Spleen (tissue), 11 donors: Measurements from ENCODE around the gene MXD3. TPM values are rescaled to one million over a fixed set of nuclear protein-coding genes. Genes with fewer than 3 reads are reported as not detected.
A peak's percentile ranks its signal among the peaks of the same experiment; 100 is the strongest.

Experiments used
- DNase-seq: peaks from one replicate; pipeline ENCODE4 v3.0.0-alpha.2; 2020
- H3K27ac ChIP-seq, 8 donors: fragments of 200-600 bp; sonication (generic) in 7 of 8; 1 replicate in 4 of 8; 2 replicates in 4 of 8; pipeline versions ENCODE4 v1.5.0 to v1.8.0; 2016 to 2021; ENCODE audit warnings: inconsistent platforms in 4 of 8, mild to moderate bottlenecking in 4 of 8, moderate library complexity in 1 of 8
- H3K27me3 ChIP-seq, 7 donors: fragments of 200-600 bp; sonication (generic) in 6 of 7; replicated peaks in 1 of 7; 1 replicate in 4 of 7; 2 replicates in 3 of 7; pipeline versions ENCODE4 v1.5.0 to v1.8.0; 2016 to 2021; ENCODE audit warnings: inconsistent platforms in 3 of 7, mild to moderate bottlenecking in 1 of 7
- H3K36me3 ChIP-seq, 6 donors: fragments of 200-600 bp; sonication (generic) in 5 of 6; 1 replicate in 4 of 6; 2 replicates in 2 of 6; pipeline versions ENCODE4 v1.5.0 to v1.8.0; 2016 to 2021; ENCODE audit warnings: inconsistent platforms in 2 of 6
- H3K4me1 ChIP-seq, 6 donors: fragments of 200-600 bp; sonication (generic) in 5 of 6; 1 replicate in 3 of 6; 2 replicates in 3 of 6; pipeline versions ENCODE4 v1.5.0 to v1.8.0; 2016 to 2021; ENCODE audit warnings: inconsistent platforms in 3 of 6
- H3K4me3 ChIP-seq, 8 donors: fragments of 200-600 bp; sonication (generic) in 7 of 8; 1 replicate in 4 of 8; 2 replicates in 4 of 8; pipeline versions ENCODE4 v1.5.0 to v1.8.0; 2016 to 2021; ENCODE audit warnings: inconsistent platforms in 4 of 8, mild to moderate bottlenecking in 4 of 8, moderate library complexity in 2 of 8
- H3K9me3 ChIP-seq, 8 donors: fragments of 200-600 bp; sonication (generic) in 7 of 8; 1 replicate in 4 of 8; 2 replicates in 4 of 8; pipeline versions ENCODE4 v1.5.0 to v1.8.0; 2016 to 2021; ENCODE audit warnings: inconsistent platforms in 4 of 8
- CTCF ChIP-seq, 11 experiments: fragments of 200-600 bp in 7 of 11; fragments of 450-650 bp in 4 of 11; sonication (generic) in 4 of 11; IDR thresholded peaks in 8 of 11; conservative IDR thresholded peaks in 3 of 11; 1 replicate in 7 of 11; 2 replicates in 4 of 11; pipeline versions ENCODE4 v1.4.0 to v1.8.0; 2016 to 2021; ENCODE audit warnings: antibody characterized with exemption in 11 of 11, inconsistent platforms in 4 of 11, mild to moderate bottlenecking in 1 of 11
- POLR2A ChIP-seq, 3 donors: fragments of 450-650 bp; IDR thresholded peaks; one replicate each; pipeline ENCODE4 v1.5.1; 2017; ENCODE audit warnings: antibody characterized with exemption in 3 of 3, mild to moderate bottlenecking in 1 of 3
- POLR2AphosphoS5 ChIP-seq, 3 donors: sonication (generic); formaldehyde crosslinking; IDR thresholded peaks; one replicate each; pipeline ENCODE4 v1.5.1; 2017; ENCODE audit warnings: antibody characterized with exemption in 3 of 3
- WGBS, 5 donors: extraction: QIAGEN DNeasy Blood & Tissue Kit in 3 of 5; methylation state at CpG; one replicate each; pipeline versions ENCODE4 v1.1.5 to v1.1.7; 2013 to 2018; 5-methylcytosine and 5-hydroxymethylcytosine counted together
- intact Hi-C: fragments of 100-400 bp; cut with DNase I; formaldehyde crosslinking; loops from one replicate; pipeline ENCODE4 v1.15.0; 2023; ENCODE audit warnings: low total_unique reads
- polyA plus RNA-seq, 3 donors: library from polyadenylated mRNA; stranded (reverse); fragments of 200-250 nt; gene quantifications; one replicate each; pipeline ENCODE4 v1.2.1, GENCODE V29; 2013
- total RNA-seq, 7 donors: library from RNA; depleted of rRNA in 3 of 7; stranded (reverse); fragments of >200 nt in 3 of 7; fragmentation: NEBNext Ultra II Directional in 4 of 7; extraction: Animal tissue kit (Norgen Biotek cat#: 25700) in 4 of 7; gene quantifications; one replicate each; pipeline versions ENCODE4 v1.1.0 to v1.2.1, GENCODE V29; 2016 to 2021
- donor health status: healthy with polysubstance abuse.
- donor health status: DM: no; HTN: no; CAD: no; lungs with moderate emphysema.
- donor health status: DM: no; HTN: no; CAD: no.
- donor health status: Bipolar disorder and iron deficiency.
- donor health status: healthy.
- donor health status: DM: no; HTN: no; CAD: no.
- donor health status: DM: yes; HTN: yes; CAD: no.

Gene MXD3
- total and polyA plus RNA-seq, 10 donors = 19.3 to 80.7 (median 26.4) TPM

- WGBS, 5 donors = 75 to 86% (median 83%) methylated on average over 5 of the region's 5 CpGs
Observed at GRCh38 chr5:177349762-177350161, 38.1 kb upstream of the MXD3 start.

GRCh38 chr5:177349362-177349647, 37.6 kb upstream of the MXD3 start:
- TF ChIP-seq POLR2A (IDR thresholded peaks at IDR 0.05) = no peak
- TF ChIP-seq CTCF (IDR thresholded peaks at IDR 0.05 in 8 of 11, conservative IDR thresholded peaks at IDR 0.05 in 3 of 11) = no peak
- no peak for TF ChIP-seq POLR2AphosphoS5 (IDR thresholded peaks at IDR 0.05)
- Histone ChIP-seq H3K4me3 (peak overlapping the region in 1 of 8 donors; percentile 83), H3K27ac (no peak overlapping the region), H3K4me1 (peaks cover 33 to 96% (median 65%) of the 10 kb centered on the region in 6 donors), H3K36me3 (peaks cover 0 to 61% (median 33%) of the 10 kb centered on the region in 6 donors), H3K27me3 (no peaks in the 10 kb centered on the region), H3K9me3 (no peaks in the 10 kb centered on the region)
- DNase-seq = no peak
- intact Hi-C loops = no loop called here
- WGBS, 5 donors = 60 to 77% (median 71%) methylated on average over 3 of the region's 3 CpGs

More at GRCh38 chr5:177349762-177350161, 38.1 kb upstream of the MXD3 start:
- TF ChIP-seq CTCF (IDR thresholded peaks at IDR 0.05 in 8 of 11, conservative IDR thresholded peaks at IDR 0.05 in 3 of 11) (no peak), POLR2A (IDR thresholded peaks at IDR 0.05) (no peak), POLR2AphosphoS5 (IDR thresholded peaks at IDR 0.05) (no peak)
- DNase-seq = no peak
- Histone ChIP-seq H3K27ac (no peak overlapping the region), H3K9me3 (no peaks in the 10 kb centered on the region), H3K36me3 (peaks cover 0 to 56% (median 32%) of the 10 kb centered on the region in 6 donors), H3K4me3 (peak overlapping the region in 6 of 8 donors; percentile 83 to 100 (median 94)), H3K4me1 (peaks cover 33 to 96% (median 66%) of the 10 kb centered on the region in 6 donors), H3K27me3 (no peaks in the 10 kb centered on the region)
- intact Hi-C loops = no loop called here

- peak; percentile 4 for DNase-seq
- H3K36me3 ChIP-seq = peaks cover 0 to 77% (median 40%) of the 10 kb centered on the region in 6 donors
Observed at GRCh38 chr5:177347699-177348098, 36.0 kb upstream of the MXD3 start.

GRCh38 chr5:177346820-177347219, 35.1 kb upstream of the MXD3 start:
- DNase-seq = peak; percentile 1
- intact Hi-C loops = no loop called here
- peaks cover 0 to 85% (median 44%) of the 10 kb centered on the region in 6 donors for H3K36me3 ChIP-seq

More at GRCh38 chr5:177347699-177348098, 36.0 kb upstream of the MXD3 start:
- WGBS, 5 donors = 88 to 98% (median 90%) methylated on average over 4 of the region's 4 CpGs
- no peaks in the 10 kb centered on the region for H3K9me3 ChIP-seq
- no peak overlapping the region for H3K27ac ChIP-seq
- H3K27me3 ChIP-seq = no peaks in the 10 kb centered on the region
- intact Hi-C loops = no loop called here
- no peak overlapping the region for H3K4me3 ChIP-seq
- TF ChIP-seq CTCF (IDR thresholded peaks at IDR 0.05 in 8 of 11, conservative IDR thresholded peaks at IDR 0.05 in 3 of 11) (no peak), POLR2A (IDR thresholded peaks at IDR 0.05) (no peak), POLR2AphosphoS5 (IDR thresholded peaks at IDR 0.05) (no peak)
- peaks cover 33 to 96% (median 60%) of the 10 kb centered on the region in 6 donors for H3K4me1 ChIP-seq

More at GRCh38 chr5:177346820-177347219, 35.1 kb upstream of the MXD3 start:
- Histone ChIP-seq H3K4me3 (no peak overlapping the region), H3K27ac (no peak overlapping the region), H3K4me1 (peaks cover 33 to 96% (median 51%) of the 10 kb centered on the region in 6 donors), H3K9me3 (no peaks in the 10 kb centered on the region), H3K27me3 (no peaks in the 10 kb centered on the region)
- 77 to 96% (median 82%) methylated on average over 4 of the region's 4 CpGs for WGBS, 5 donors
- TF ChIP-seq POLR2AphosphoS5 (IDR thresholded peaks at IDR 0.05) (no peak), CTCF (IDR thresholded peaks at IDR 0.05 in 8 of 11, conservative IDR thresholded peaks at IDR 0.05 in 3 of 11) (no peak), POLR2A (IDR thresholded peaks at IDR 0.05) (no peak)
